GM19468 (cell line): ENCODE measurements around the gene TEAD1.

Experiments used
- ATAC-seq: cut with Tn5 transposase; IDR thresholded peaks from one replicate; pipeline ENCODE4 v1.9.1; 2021; ENCODE audit warnings: mild to moderate bottlenecking, moderate library complexity, moderate number of reproducible peaks; ENCODE audit not compliant: unreplicated experiment; ENCODE audit errors: extremely low read depth

TEAD1 gene

DNA sequence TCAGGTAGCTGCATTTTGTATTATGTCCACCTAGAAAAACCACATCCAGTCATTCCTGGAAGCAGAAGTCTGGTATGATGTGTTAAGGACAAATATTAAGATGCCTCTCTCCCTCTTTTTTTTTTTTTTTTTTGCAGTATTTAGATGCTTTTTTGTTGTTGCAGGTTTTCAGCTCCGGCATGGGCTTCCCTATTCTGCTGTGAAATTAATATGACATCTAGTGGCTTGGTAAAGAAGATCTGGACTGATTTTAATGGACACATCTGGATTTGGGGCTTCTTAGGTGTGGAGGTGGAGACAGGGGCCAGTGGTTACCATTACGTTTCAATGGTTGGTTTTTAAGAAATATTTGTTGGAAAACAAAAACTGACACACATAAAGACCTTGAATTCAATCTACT lies 287.4 kb downstream of the TEAD1 start:
- no peak for ATAC-seq

DNA sequence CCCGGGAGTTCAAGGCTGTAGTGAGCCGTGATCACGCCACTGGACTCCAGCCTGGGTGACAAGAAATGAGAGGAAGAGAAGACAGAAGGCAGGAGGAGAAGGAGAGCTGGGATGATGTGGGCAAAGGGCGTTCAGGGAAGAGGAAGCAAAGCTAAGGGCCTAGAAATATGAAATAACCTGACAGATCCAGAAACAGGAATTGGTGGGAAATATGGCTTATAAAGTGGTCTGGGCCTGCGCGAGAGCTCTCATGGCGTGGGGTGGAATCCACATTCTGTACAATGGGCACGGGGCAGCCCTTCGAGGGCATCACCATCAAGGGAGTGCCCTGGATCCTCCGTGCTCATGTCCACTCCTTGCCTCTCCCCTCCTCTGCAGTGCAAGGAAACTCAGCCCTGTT lies 288.1 kb downstream of the TEAD1 start:
- no peak for ATAC-seq

GRCh38 chr11:12963051-12963450 lies 288.8 kb downstream of the TEAD1 start:
- ATAC-seq = no peak

DNA sequence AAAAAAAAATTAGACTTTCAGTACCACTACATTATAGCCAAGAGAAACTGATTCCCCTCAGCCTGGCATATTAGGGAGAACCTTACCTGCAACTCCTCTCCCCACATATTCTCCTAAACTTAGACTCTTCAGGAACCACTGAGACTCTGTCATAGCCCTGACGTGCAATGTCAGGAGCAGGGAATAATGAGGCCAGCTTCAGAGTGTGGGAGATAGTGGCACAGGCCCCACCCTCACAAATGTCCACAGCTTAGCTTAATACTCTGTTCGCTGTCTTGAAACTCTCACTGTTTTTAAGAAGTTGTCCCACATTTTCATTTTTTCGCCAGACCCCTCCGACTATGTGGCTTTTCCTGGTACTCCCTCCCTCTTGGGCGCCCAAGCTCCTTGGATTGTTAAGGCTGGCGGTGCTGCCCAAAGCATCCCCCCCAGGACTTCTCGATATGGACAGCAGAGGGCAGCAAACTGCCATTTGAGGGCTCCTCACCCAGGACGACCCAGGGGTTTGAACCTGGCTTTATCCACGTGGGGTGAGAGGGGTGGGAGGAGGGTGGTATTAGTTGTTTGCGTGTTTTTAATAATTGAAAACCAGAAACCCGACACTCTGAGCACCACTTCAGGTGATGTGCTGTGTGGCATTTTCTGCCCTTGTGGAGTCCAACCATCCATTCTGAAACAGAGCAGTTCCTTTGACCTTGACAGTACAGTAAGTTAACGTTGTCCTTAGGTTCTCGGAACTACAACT lies 289.7 kb downstream of the TEAD1 start:
- no peak for ATAC-seq

GRCh38 chr11:12964650-12965049 lies 290.4 kb downstream of the TEAD1 start:
- no peak for ATAC-seq

DNA sequence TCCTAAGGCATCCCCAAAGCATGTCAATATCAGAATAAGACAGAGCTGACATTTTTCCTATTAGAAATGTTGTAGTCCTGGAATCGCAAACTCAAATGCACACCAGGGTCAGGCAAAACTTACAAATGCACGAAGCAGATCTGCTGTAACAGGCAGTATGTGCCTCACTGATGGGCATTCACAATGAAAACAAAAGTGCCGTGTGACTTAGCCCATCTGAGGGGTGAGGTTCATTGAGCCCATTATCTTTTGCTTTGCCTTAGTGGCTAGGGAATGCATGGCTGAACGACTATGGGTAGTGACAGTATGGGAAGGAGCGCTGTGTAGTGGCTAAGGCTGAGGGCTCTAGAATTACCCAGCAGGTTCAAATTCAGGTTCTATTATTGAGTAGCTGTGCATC lies 291.8 kb downstream of the TEAD1 start:
- ATAC-seq = no peak

GRCh38 chr11:12968101-12968500 lies 293.9 kb downstream of the TEAD1 start:
- no peak for ATAC-seq

DNA sequence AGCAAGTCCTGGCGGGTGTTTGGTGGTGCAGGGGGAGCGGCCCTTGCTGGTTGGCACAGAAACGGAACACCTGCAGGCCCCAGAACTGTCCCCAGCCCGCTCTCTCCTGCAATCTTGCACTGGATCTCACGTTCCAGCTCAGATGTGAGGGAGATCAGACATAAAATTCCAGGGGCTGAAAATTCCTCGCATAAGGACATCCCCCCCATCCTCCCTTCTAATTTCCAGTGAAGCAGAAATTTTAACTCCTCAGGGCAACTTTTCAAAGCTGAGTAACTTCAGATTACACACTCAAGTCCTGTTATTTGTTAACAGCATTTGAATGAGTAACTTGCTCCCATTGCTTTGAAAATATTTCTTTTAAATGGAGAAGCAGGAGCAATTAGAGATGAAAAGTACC lies 294.6 kb downstream of the TEAD1 start:
- no peak for ATAC-seq

- no peak for ATAC-seq
These were observed 297.7 kb downstream of the TEAD1 start for GRCh38 chr11:12971955-12972354.

DNA sequence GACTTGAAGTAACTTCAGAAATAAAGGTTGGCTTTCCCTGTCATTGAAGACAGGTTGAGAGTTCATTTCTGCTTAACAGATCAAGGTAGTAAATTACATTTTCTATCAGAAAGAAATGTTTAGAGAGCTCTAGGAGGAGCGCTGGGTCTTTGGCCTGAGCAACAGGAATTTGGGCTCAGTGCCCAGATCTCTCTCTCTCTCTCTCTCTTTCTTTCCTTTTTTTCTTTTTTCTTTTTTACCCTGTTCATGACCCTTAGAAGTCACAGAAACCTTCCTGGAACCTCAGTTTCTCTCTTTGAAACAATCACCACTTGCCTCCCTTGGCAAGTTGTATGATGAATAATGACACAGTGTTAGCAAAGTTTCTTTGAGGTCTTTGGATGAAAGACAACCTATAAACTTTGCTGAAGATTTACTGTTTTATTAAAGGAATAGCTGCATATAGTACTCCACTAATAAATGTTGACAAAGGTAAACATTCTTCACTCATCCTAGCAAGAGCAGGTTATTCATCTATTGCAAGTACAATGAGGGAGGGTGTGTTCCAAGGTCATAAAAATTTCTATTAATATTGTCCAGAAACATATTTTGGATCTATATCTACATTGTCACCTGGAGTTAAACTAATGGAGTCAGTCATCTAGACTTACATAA lies 299.4 kb downstream of the TEAD1 start:
- ATAC-seq = no peak

GRCh38 chr11:12975195-12975594 lies 301.0 kb downstream of the TEAD1 start:
- no peak for ATAC-seq

DNA sequence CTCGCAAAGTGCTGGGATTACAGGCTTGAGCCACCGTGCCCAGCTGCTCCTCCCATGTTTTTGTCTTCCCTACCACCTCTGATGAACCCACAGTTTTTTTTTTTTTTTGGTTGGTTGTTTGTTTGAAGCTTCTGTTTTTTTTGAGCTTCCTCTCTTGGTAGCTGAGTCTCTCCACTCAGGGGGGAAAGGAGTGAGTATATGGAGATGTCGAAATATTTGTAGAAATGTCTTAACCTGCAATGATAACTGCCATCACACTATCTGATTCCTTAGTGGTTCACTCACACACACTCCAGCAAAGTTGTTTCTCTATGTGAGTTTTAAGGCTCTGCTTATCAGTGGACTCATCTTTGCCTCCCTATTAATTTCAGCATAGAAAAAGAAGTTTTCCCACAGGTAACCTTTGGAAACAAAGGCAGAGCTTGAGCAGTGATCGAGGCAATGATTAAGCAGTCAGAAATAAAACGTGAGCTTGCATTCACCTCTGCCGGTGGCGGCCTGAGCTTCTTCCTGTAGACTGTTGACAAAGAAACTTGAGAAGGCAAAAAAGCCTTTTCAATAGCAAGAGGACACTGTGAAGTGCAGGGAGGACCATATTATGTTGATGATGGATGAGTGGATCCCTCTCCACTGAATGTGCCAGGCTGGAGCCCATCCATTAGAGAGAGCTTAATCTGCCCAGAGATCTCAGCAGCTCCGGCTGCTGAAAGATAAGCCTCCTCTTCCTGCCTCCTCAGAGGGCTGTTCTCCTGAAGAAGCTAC lies 305.9 kb downstream of the TEAD1 start:
- ATAC-seq = no peak

DNA sequence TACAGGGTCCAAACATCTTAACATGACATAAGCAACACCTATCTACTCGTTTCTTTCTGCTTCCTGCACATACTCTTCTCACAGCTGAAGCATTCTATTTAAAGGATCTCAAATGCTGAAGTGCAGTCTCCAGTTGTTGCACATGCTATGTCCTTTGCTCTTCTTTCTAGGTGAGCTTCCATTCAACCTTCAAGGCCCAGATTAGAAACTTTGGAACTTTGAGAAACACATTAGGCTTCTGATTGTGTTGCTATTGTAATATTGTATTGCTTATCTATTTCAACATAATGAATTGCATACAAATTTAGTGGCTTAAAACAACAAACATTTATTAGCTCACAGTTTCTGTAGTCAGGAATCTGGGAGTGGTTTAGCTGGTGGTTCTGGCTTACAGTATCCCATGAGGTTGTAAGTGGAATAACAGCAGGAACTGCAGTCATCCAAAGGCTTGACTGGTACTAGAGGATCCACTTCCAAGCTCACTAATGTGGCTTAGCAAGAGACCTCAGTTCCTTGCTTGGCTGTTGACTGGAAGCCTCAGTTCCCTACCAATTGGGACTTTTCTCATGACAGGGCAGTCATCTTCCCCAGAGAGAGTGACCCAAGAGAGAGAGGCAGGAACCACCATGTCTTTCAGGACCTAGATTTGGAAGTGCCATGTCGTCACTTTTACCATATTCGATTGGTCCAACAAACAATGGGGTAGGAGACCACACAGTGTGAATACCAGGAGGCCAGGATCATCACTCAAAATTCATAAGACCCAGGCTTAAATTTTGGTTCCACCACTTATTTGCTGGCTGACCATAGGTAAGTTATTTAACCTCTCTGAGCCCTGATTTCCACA lies 307.7 kb downstream of the TEAD1 start:
- no peak for ATAC-seq

DNA sequence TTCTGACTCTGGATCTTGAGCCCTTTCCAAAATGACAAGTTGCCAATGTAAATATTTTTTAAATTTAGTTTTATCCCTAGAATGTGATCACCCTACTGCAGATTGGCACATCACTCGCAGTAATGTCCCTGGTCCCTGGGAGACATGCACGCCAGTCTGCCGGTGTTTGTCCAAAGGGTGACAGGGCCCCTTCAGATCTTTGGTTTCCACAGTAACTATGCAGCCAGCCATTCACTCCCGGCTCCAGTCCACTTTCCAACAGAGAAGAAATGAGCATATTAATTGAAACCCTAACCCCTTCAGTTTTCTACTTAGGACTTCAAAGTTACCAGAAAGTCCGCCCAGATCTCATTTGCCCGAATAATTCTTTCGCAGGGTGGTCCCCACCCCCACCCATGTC lies 309.1 kb downstream of the TEAD1 start:
- no peak for ATAC-seq

DNA sequence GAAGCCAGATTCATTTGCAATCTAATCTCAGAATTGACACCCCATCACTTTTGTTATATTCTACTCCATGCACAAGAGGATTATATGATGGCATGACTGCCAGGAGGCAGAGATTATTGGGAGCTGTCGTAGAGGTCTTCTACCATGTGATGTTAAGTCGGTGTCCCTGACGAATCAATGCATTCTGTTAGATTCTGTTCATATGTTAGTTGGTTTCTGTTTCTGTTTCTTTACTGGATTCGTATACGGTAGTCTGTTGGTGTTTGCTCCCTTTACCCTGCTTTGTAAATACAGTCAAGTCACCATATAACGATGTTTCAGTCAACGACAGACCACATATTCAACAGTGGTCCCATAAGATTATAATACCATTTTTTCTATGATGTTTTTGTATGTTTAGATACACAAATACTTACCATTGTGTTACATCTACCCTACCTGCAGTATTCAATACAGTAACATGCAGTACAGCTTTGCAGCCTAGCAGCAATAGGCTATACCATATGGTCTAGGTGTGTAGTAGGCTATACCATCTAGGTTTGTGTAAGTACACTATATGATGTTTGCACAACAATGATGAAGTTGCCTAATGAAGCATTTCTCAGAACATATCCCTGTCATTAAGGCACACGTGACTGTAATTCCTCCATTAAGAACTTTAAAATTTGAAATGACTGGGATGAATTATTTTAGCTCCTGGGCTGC lies 312.1 kb downstream of the TEAD1 start:
- no peak for ATAC-seq

- no peak for ATAC-seq
These were observed 315.4 kb downstream of the TEAD1 start for GRCh38 chr11:12989428-12990161.

GRCh38 chr11:12990162-12990480 lies 315.9 kb downstream of the TEAD1 start:
- ATAC-seq = no peak

DNA sequence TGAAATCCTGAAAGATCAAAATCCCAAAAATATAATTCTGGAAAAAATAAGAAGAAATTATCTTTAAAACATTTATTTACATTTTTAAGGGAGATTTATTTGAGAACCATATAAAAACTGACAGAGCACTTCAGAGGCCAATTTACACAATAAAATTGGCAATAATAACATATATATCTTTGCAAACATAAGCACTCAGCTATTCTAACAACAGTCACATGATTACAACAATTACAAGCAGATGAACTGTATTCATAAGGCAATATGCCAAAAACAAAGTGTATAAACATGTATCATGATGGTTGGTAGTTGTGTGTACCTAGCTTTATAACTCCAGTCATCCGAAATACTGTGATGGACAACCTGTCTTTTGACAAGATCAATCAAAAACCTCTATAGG lies 317.2 kb downstream of the TEAD1 start:
- no peak for ATAC-seq

DNA sequence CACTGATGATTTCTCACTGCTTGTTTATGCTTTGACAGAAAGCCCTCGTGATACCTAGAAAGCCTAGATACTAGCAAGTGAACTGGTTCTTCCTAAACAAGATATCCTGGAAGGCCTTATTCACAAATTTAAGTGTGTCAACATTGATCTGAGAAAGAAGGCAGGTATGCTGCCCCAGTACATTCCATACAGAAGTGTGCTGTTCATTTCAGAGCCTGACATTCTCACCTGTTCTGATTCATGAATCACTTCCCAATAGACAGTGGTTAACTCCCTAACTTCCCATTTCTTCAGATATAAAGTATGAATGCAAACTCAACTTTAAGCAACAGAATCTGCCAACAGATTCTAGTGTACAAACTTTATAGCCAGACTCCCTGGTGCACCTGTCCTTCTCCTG lies 319.4 kb downstream of the TEAD1 start:
- no peak for ATAC-seq
